Vagina (tissue), 2 donors: ENCODE measurements around the gene KATNA1. TPM values are rescaled to one million over a fixed set of nuclear protein-coding genes. Genes with fewer than 3 reads are reported as not detected.
"Not testable (repeated sequence)": the region's sequence is repeated elsewhere in the genome, so short reads cannot be mapped to it uniquely, and the experiment has no call there.

Experiments
- DNase-seq, 2 donors: peaks; one replicate each; pipeline ENCODE4 v3.0.0-alpha.2; 2017; ENCODE audit errors: extremely low spot score in 2 of 2
- H3K27ac ChIP-seq: fragments of 200-600 bp; sonication (generic); one replicate; pipeline ENCODE4 v1.5.1; 2019
- H3K27me3 ChIP-seq: fragments of 200-600 bp; sonication (generic); one replicate; pipeline ENCODE4 v1.5.1; 2019
- H3K36me3 ChIP-seq, 2 donors: fragments of 200-600 bp; sonication (generic); one replicate each; pipeline ENCODE4 v1.5.1; 2017 to 2019
- H3K4me1 ChIP-seq: fragments of 200-600 bp; sonication (generic); one replicate; pipeline ENCODE4 v1.5.1; 2019
- H3K4me3 ChIP-seq, 2 donors: fragments of 200-600 bp; sonication (generic); 1 replicate in 1 of 2; 2 replicates in 1 of 2; pipeline ENCODE4 v1.5.1; 2016 to 2019
- H3K9me3 ChIP-seq: fragments of 200-600 bp; sonication (generic); one replicate; pipeline ENCODE4 v1.5.1; 2019
- POLR2A ChIP-seq, 2 donors: fragments of 450-650 bp; IDR thresholded peaks; one replicate each; pipeline ENCODE4 v1.6.1; 2017; ENCODE audit warnings: antibody characterized with exemption in 2 of 2, mild to moderate bottlenecking in 2 of 2, moderate library complexity in 2 of 2
- POLR2AphosphoS5 ChIP-seq, 2 donors: sonication (generic); formaldehyde crosslinking; IDR thresholded peaks; one replicate each; pipeline ENCODE4 v1.9.0; 2017; ENCODE audit warnings: antibody characterized with exemption in 2 of 2, mild to moderate bottlenecking in 2 of 2, low read depth in 1 of 2; ENCODE audit not compliant: insufficient read depth in 1 of 2
- intact Hi-C: fragments of 100-400 bp; cut with DNase I; formaldehyde crosslinking; loops from one replicate; pipeline ENCODE4 v1.15.1; 2023
- total RNA-seq: library from RNA; depleted of rRNA; stranded (reverse); fragments of >200 nt; gene quantifications from one replicate; pipeline ENCODE4 v1.2.3, GENCODE V29; 2016
- TF ChIP-seq, protein P1 (sequence below), 3 experiments: fragments of 450-650 bp in 2 of 3; fragments of 200-600 bp in 1 of 3; sonication (generic) in 1 of 3; IDR thresholded peaks; one replicate each; pipeline ENCODE4 v1.5.1; 2017 to 2019; ENCODE audit warnings: antibody characterized with exemption in 3 of 3, mild to moderate bottlenecking in 2 of 3, moderate library complexity in 2 of 3

KATNA1 gene
- total RNA-seq, 1 donor from 2014 or later, result 18.7 TPM

DNA sequence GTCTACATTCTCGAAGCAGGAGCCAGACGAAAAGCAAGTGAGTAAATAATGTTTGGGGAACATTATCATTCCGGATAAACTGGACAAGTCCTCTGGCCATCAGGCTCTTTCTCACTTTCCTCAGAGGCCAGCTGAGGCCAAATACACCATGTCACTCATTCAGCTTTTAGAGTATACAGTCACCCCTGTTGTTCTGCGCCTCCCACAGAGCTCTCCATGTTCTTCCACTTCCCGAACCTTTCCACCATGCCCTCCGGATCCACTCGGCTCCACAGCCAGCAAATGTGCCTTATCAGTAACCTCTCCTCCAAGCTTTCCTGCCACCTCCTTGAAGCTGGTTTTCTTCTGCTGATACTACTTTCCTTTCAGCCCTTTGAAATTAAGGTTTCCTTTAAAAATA is 37.7 kb upstream of the KATNA1 start:
- H3K36me3 ChIP-seq, result peaks cover 0 to 16% of the 10 kb centered on the region in 2 donors

DNA sequence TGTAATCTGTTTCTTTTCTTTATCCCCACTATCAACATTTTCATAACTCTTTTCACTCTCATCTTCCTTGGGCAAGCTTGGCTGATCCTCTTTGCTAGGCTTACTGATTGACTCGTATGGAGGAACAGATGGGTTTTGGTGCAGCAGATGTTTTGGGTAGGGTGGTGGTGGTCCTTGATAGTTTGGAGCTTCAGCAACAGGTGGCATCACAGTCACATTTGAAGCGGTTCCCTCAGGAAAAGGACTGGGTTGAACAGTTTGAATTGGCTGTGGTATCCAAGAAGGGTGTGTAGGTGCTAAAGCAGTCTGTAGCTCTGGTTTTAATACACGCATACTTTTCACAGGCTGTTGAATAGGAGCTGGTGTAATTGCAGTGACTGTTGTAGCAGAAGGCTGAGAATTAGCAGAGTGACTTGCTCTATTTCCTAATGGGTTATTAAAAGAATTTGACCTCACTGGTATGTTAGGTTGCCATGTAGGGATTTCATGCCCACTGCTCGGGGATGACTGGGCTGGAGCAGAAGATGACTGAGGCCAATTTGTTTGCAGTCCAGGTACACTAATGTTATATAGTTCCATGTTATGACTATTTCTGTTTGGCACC is 34.8 kb upstream of the KATNA1 start:
- intact Hi-C loops, result no loop called here

More for the DNA sequence above, 37.7 kb upstream of the KATNA1 start:
- Histone ChIP-seq H3K9me3 (no peaks in the 10 kb centered on the region), H3K4me3 (no peak overlapping the region), H3K4me1 (peaks cover 7% of the 10 kb centered on the region), H3K27ac (no peak overlapping the region), H3K27me3 (no peaks in the 10 kb centered on the region)
- no peak for TF ChIP-seq POLR2A (IDR thresholded peaks at IDR 0.05)
- TF ChIP-seq POLR2AphosphoS5 (IDR thresholded peaks at IDR 0.05; ENCODE audit: insufficient read depth in 1 of 2, low read depth in 1 of 2), result no peak
- TF ChIP-seq, protein P1, sequence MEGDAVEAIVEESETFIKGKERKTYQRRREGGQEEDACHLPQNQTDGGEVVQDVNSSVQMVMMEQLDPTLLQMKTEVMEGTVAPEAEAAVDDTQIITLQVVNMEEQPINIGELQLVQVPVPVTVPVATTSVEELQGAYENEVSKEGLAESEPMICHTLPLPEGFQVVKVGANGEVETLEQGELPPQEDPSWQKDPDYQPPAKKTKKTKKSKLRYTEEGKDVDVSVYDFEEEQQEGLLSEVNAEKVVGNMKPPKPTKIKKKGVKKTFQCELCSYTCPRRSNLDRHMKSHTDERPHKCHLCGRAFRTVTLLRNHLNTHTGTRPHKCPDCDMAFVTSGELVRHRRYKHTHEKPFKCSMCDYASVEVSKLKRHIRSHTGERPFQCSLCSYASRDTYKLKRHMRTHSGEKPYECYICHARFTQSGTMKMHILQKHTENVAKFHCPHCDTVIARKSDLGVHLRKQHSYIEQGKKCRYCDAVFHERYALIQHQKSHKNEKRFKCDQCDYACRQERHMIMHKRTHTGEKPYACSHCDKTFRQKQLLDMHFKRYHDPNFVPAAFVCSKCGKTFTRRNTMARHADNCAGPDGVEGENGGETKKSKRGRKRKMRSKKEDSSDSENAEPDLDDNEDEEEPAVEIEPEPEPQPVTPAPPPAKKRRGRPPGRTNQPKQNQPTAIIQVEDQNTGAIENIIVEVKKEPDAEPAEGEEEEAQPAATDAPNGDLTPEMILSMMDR (IDR thresholded peaks at IDR 0.05), result no peak
- no peak for DNase-seq
- intact Hi-C loops, result no loop called here

DNA sequence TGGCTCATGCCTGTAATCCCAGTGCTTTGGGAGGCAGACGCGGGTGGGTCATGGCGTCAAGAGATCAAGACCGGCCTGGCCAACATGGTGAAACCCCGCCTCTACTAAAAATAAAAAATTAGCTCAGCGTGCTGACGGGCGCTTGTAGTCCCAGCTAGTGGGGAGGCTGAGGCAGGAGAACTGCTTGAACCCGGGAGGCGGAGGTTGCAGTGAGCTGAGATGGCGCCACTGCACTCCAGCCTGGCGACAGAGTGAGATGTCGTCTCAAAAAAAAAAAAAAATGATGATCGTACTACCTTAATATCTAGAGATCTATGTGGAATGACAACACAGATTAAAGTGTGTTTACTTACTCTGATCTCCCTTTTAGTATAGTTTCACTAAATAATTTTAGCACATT is 33.3 kb upstream of the KATNA1 start:
- H3K4me3 ChIP-seq, H3K4me1 ChIP-seq, H3K27me3 ChIP-seq, H3K9me3 ChIP-seq, intact Hi-C loops, DNase-seq, H3K27ac ChIP-seq: not testable (repeated sequence)
- peaks cover 0 to 16% of the 10 kb centered on the region in 2 donors for H3K36me3 ChIP-seq

More for the DNA sequence above, 34.8 kb upstream of the KATNA1 start:
- H3K27ac ChIP-seq, result no peak overlapping the region
- H3K27me3 ChIP-seq, result no peaks in the 10 kb centered on the region
- no peaks in the 10 kb centered on the region for H3K9me3 ChIP-seq
- H3K4me3 ChIP-seq, result no peak overlapping the region
- peaks cover 0 to 16% of the 10 kb centered on the region in 2 donors for H3K36me3 ChIP-seq
- H3K4me1 ChIP-seq, result peaks cover 7% of the 10 kb centered on the region
- no peak for DNase-seq
- no peak for TF ChIP-seq POLR2A (IDR thresholded peaks at IDR 0.05)
- TF ChIP-seq, protein P1 (IDR thresholded peaks at IDR 0.05), result no peak
- TF ChIP-seq POLR2AphosphoS5 (IDR thresholded peaks at IDR 0.05; ENCODE audit: insufficient read depth in 1 of 2, low read depth in 1 of 2), result no peak

DNA sequence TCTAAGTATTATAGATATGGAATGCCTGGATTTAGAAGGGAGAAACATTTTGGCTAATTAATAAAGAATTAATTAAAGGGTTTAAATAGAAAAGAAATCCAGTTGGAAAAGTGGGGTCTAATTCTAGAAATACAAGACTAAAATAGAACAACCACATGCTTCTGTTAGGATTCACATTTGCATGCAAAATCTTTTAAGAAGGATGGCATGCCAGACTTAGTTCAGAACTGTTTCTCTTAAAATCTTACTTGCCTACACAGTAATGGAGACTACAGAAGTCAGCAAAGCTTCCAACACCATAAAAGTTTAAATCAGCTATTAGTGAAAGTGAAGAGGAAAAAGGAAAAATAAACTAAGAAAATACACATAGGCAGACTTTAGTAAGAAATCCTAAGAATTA is 32.7 kb upstream of the KATNA1 start:
- Histone ChIP-seq H3K4me1 (peaks cover 2% of the 10 kb centered on the region), H3K27me3 (no peaks in the 10 kb centered on the region), H3K4me3 (no peak overlapping the region), H3K9me3 (no peaks in the 10 kb centered on the region), H3K36me3 (peaks cover 0 to 21% of the 10 kb centered on the region in 2 donors), H3K27ac (no peak overlapping the region)
- no peak for DNase-seq
- intact Hi-C loops, result no loop called here
- TF ChIP-seq, protein P1 (IDR thresholded peaks at IDR 0.05), result no peak
- TF ChIP-seq POLR2A (IDR thresholded peaks at IDR 0.05), result no peak
- no peak for TF ChIP-seq POLR2AphosphoS5 (IDR thresholded peaks at IDR 0.05; ENCODE audit: insufficient read depth in 1 of 2, low read depth in 1 of 2)

DNA sequence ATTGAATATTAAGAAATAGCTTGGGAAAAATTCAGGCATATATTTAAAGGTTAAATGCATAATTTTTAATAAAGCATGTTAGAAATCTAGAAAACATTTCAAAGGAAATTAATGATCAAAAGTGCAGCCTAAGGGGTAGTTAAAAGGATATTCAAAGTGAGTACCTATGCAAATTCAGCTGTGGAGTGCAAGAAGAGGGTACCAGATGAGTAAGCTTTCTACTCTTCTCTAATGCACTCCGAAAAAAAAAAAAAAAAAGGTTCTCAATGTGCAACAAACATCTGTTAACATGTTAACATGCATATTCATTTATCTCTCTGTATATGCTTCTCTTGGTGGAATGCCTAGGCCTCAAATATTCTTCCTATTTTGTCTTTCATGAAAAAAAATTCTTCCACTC is 32.0 kb upstream of the KATNA1 start:
- no peaks in the 10 kb centered on the region for H3K4me1 ChIP-seq
- DNase-seq, result no peak
- TF ChIP-seq, protein P1 (IDR thresholded peaks at IDR 0.05), result no peak
- no peak for TF ChIP-seq POLR2AphosphoS5 (IDR thresholded peaks at IDR 0.05; ENCODE audit: insufficient read depth in 1 of 2, low read depth in 1 of 2)
- no peak for TF ChIP-seq POLR2A (IDR thresholded peaks at IDR 0.05)
- H3K27me3 ChIP-seq, result no peaks in the 10 kb centered on the region
- no peak overlapping the region for H3K27ac ChIP-seq
- no peak overlapping the region for H3K4me3 ChIP-seq
- intact Hi-C loops, result no loop called here
- H3K9me3 ChIP-seq, result no peaks in the 10 kb centered on the region
- H3K36me3 ChIP-seq, result peaks cover 0 to 28% of the 10 kb centered on the region in 2 donors

DNA sequence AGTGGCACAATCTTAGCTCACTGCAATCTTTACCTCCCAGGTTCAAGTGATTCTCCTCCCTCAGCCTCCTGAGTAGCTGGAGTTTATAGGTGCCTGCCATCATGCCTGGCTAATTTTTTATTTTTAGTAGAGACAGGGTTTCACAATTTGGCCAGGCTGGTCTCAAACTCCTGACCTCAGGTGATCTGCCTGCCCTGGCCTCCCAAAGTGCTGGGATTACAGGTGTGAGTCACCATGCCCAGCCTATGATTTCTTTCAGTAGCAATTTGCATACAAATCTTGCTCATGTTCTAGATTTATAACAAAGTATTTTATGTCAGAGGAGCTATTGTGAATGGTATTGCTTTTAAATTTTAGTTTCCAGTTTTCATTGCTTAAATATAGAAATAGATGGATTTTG is 23.8 kb upstream of the KATNA1 start:
- H3K4me1 ChIP-seq, H3K27ac ChIP-seq, intact Hi-C loops, H3K4me3 ChIP-seq, DNase-seq, H3K9me3 ChIP-seq, H3K27me3 ChIP-seq: not testable (repeated sequence)
- H3K36me3 ChIP-seq, result peaks cover 0 to 65% of the 10 kb centered on the region in 2 donors
